OCI-LY3 (cell line): ENCODE results near the gene STAU1.
"Not testable (repeated sequence)": the region's sequence is repeated elsewhere in the genome, so short reads cannot be mapped to it uniquely, and the experiment has no call there.

Source experiments
- H2AFZ ChIP-seq: fragments of 200-600, 300-600 bp; shearing (Covaris generic); 2 replicates; pipeline ENCODE4 v1.6.0; 2014; ENCODE audit warnings: antibody characterized with exemption, low read depth, low read length
- H3K27ac ChIP-seq: fragments of 200-600, 300-600 bp; sonication (generic); 2 replicates; pipeline ENCODE4 v1.5.1; 2014; ENCODE audit warnings: mild to moderate bottlenecking, low read length, moderate library complexity, mixed read lengths
- H3K27me3 ChIP-seq: fragments of 200-600, 300-600 bp; sonication (generic); 2 replicates; pipeline ENCODE4 v1.6.1; 2014; ENCODE audit warnings: low read depth, low read length, mixed read lengths
- H3K36me3 ChIP-seq: fragments of 200-600, 300-600 bp; sonication (generic); replicated peaks from 2 replicates; pipeline ENCODE3; 2014; ENCODE audit warnings: low read depth, low read length, mixed read lengths
- H3K4me1 ChIP-seq: fragments of 300-600, 200-600 bp; sonication (generic); 2 replicates; pipeline ENCODE4 v1.6.1; 2014; ENCODE audit warnings: low read length, mixed read lengths
- H3K4me2 ChIP-seq: fragments of 200-600, 300-600 bp; sonication (generic); 2 replicates; pipeline ENCODE4 v1.6.1; 2014; ENCODE audit warnings: low read length, mixed read lengths
- H3K4me3 ChIP-seq: fragments of 300-600, 200-600 bp; sonication (generic); 2 replicates; pipeline ENCODE4 v1.5.1; 2014; ENCODE audit warnings: antibody characterized with exemption, mild to moderate bottlenecking, low read length, moderate library complexity
- H3K79me2 ChIP-seq: fragments of 300-600, 200-600 bp; shearing (Covaris generic); 2 replicates; pipeline ENCODE4 v1.6.1; 2014; ENCODE audit warnings: mild to moderate bottlenecking, low read length, mixed read lengths
- H3K9ac ChIP-seq: fragments of 300-600, 200-600 bp; shearing (Covaris generic); 2 replicates; pipeline ENCODE4 v1.6.0; 2014; ENCODE audit warnings: mild to moderate bottlenecking, low read length, moderate library complexity
- H3K9me3 ChIP-seq: fragments of 200-600, 300-600 bp; shearing (Covaris generic); 2 replicates; pipeline ENCODE4 v1.6.1; 2014; ENCODE audit warnings: low read length, mixed read lengths; ENCODE audit not compliant: insufficient read depth
- H4K20me1 ChIP-seq: fragments of 200-600, 300-600 bp; sonication (generic); 2 replicates; pipeline ENCODE4 v1.6.1; 2016; ENCODE audit warnings: low read length, mixed read lengths; ENCODE audit not compliant: insufficient read depth
- CTCF ChIP-seq: fragments of 200-600, 300-600 bp; sonication (generic); IDR thresholded peaks from 2 replicates; pipeline ENCODE4 v1.5.1; 2014; ENCODE audit warnings: antibody characterized with exemption, low read length, low read depth
- EZH2phosphoT487 ChIP-seq: fragments of 200-600 bp; shearing (Covaris generic); IDR thresholded peaks from 2 replicates; pipeline ENCODE4 v1.6.1; 2018; ENCODE audit warnings: antibody characterized with exemption, mixed run types, low read depth

The STAU1 gene

GRCh38 chr20:49106328-49106727, 81.8 kb downstream of the STAU1 start:
- TF ChIP-seq EZH2phosphoT487 (no peak), CTCF (no peak)
- H4K20me1 ChIP-seq = 0 out of 2 replicates have a peak, but pooled peaks cover 3% of the 10 kb centered on the region
- H3K79me2 ChIP-seq = peaks cover 10% of the 10 kb centered on the region
- H3K4me3 ChIP-seq = no peak overlapping the region
- no peaks in the 10 kb centered on the region for H3K9me3 ChIP-seq
- peaks cover 65% of the 10 kb centered on the region for H3K36me3 ChIP-seq
- no peaks in the 10 kb centered on the region for H3K4me1 ChIP-seq
- H3K4me2 ChIP-seq = no peak overlapping the region
- no peak overlapping the region for H3K9ac ChIP-seq
- no peaks in the 10 kb centered on the region for H3K27me3 ChIP-seq
- H3K27ac ChIP-seq = no peak overlapping the region
- H2AFZ ChIP-seq = no peak overlapping the region

GRCh38 chr20:49104979-49105547, 83.1 kb downstream of the STAU1 start:
- H3K4me2 ChIP-seq, H3K27ac ChIP-seq, H4K20me1 ChIP-seq, H3K9me3 ChIP-seq, H3K4me1 ChIP-seq, H3K4me3 ChIP-seq, H2AFZ ChIP-seq, H3K27me3 ChIP-seq, H3K9ac ChIP-seq: not testable (repeated sequence)
- H3K36me3 ChIP-seq = peaks cover 67% of the 10 kb centered on the region
- H3K79me2 ChIP-seq = peaks cover 21% of the 10 kb centered on the region

GRCh38 chr20:49104365-49104648, 83.8 kb downstream of the STAU1 start:
- peaks cover 67% of the 10 kb centered on the region for H3K36me3 ChIP-seq
- H3K27me3 ChIP-seq = no peaks in the 10 kb centered on the region
- H3K4me3 ChIP-seq = no peak overlapping the region
- TF ChIP-seq EZH2phosphoT487 = no peak
- TF ChIP-seq CTCF = no peak
- H3K27ac ChIP-seq = no peak overlapping the region
- H3K4me2 ChIP-seq = no peak overlapping the region
- H3K79me2 ChIP-seq = peaks cover 25% of the 10 kb centered on the region
- H3K9me3 ChIP-seq = no peaks in the 10 kb centered on the region
- no peak overlapping the region for H2AFZ ChIP-seq
- no peak overlapping the region for H3K9ac ChIP-seq
- peaks cover 7% of the 10 kb centered on the region; the same call in 1 of the 2 replicates for H3K4me1 ChIP-seq
- 0 out of 2 replicates have a peak, but pooled peaks cover 3% of the 10 kb centered on the region for H4K20me1 ChIP-seq

GRCh38 chr20:49103647-49104364, 84.3 kb downstream of the STAU1 start:
- Histone ChIP-seq H3K79me2 (peaks cover 28% of the 10 kb centered on the region), H2AFZ (no peak overlapping the region), H3K9ac (no peak overlapping the region), H3K27ac (no peak overlapping the region), H3K27me3 (no peaks in the 10 kb centered on the region), H3K9me3 (no peaks in the 10 kb centered on the region), H3K36me3 (peaks cover 71% of the 10 kb centered on the region), H4K20me1 (0 out of 2 replicates have a peak, but pooled peaks cover 3% of the 10 kb centered on the region), H3K4me1 (peaks cover 7% of the 10 kb centered on the region; the same call in 1 of the 2 replicates), H3K4me2 (no peak overlapping the region), H3K4me3 (no peak overlapping the region)
- TF ChIP-seq CTCF (no peak), EZH2phosphoT487 (no peak)
